Tibial artery (tissue), 4 donors: ENCODE data around the gene FERMT3.
"Not testable (repeated sequence)": the region's sequence is repeated elsewhere in the genome, so short reads cannot be mapped to it uniquely, and the experiment has no call there.

Source experiments
- DNase-seq, 2 donors: peaks; one replicate each; pipeline ENCODE4 v3.0.0-alpha.2; 2019
- H3K27ac ChIP-seq, 2 donors: fragments of 200-600 bp; sonication (generic) in 1 of 2; 1 replicate in 1 of 2; 2 replicates in 1 of 2; pipeline ENCODE4 v1.5.1; 2018 to 2019; ENCODE audit warnings: mild to moderate bottlenecking in 1 of 2
- H3K27me3 ChIP-seq, 2 donors: fragments of 200-600 bp; sonication (generic) in 1 of 2; one replicate each; pipeline versions ENCODE4 v1.5.1 to v1.6.0; 2016 to 2019
- H3K36me3 ChIP-seq, 3 donors: fragments of 200-600 bp; sonication (generic) in 2 of 3; one replicate each; pipeline ENCODE4 v1.5.1; 2016 to 2019; ENCODE audit warnings: mild to moderate bottlenecking in 2 of 3
- H3K4me1 ChIP-seq, 4 donors: fragments of 200-600 bp; sonication (generic) in 2 of 4; 1 replicate in 3 of 4; 2 replicates in 1 of 4; pipeline ENCODE4 v1.5.1; 2016 to 2019
- H3K4me3 ChIP-seq, 2 donors: fragments of 200-600 bp; sonication (generic) in 1 of 2; 1 replicate in 1 of 2; 2 replicates in 1 of 2; pipeline ENCODE4 v1.5.1; 2018 to 2019; ENCODE audit warnings: mild to moderate bottlenecking in 2 of 2
- H3K9me3 ChIP-seq, 3 donors: fragments of 200-600 bp; sonication (generic) in 1 of 3; one replicate each; pipeline ENCODE4 v1.5.1; 2016 to 2019
- intact Hi-C: fragments of 100-400 bp; cut with DNase I; formaldehyde crosslinking; loops from one replicate; pipeline ENCODE4 v1.15.0; 2023; ENCODE audit warnings: low total_unique reads
- TF ChIP-seq, protein P1 (sequence below), 2 experiments: fragments of 200-600 bp in 1 of 2; fragments of 450-650 bp in 1 of 2; IDR thresholded peaks; one replicate each; pipeline ENCODE4 v1.5.1; 2017 to 2019; ENCODE audit warnings: antibody characterized with exemption in 2 of 2, mild to moderate bottlenecking in 1 of 2, moderate library complexity in 1 of 2

The FERMT3 gene

DNA sequence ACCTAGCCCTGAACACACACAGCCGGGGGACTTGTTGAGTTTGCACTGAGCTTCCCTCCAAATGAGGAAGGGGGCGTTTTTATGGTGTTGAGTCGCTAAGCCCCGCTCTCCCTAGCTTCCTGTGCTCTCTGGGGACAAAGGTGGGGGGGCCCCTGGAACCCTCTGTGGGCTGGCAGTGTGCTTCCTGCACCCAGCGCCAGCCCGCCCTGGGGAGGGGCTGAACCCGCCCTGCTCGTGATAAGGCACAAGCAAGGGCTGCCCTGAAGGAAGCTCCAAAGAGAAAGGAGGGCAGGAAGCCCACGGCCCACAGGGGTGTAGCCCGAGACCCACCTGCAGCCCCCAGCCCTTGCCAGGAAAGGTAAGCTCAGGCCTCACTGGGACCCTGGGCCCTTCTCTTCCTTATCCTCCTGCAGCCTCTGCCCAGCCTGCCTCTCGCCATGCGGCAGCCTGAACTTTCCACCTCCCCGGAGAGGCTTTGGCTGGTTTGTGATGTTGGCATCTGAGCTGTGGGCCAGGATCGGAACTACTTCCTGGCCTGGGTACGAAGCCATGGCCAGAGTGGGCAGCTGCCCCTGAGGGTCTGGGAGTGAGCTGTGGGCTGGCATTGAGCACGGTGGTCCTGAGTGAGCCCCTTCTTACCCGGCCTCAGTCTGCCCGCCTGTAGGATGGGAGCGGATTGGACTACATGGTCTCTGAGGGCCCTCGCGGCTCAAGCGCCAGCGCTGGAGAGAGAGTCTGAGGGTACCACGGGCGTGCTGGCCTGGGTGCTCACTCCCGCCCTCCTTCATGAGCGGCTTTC lies at the start of gene FERMT3:
Gene FERMT3, plus strand, starts transcription at position 265 of the 799 bp plus-strand sequence. CDS start 644 bp downstream, outside the sequence.
- peak within 1 kb of the TSS; percentile 33 to 52 for H3K27ac ChIP-seq
- intact Hi-C loops, result loop anchor here (5.0 kb wide), 1 partner anchor 61 kb away; no protein-coding TSS in a partner anchor
- no peaks in the 10 kb centered on the region for H3K27me3 ChIP-seq
- peaks cover 0 to 8% (median 2%) of the 10 kb centered on the region in 4 donors for H3K4me1 ChIP-seq
- H3K36me3 ChIP-seq, result peaks cover 26 to 71% (median 36%) of the 10 kb centered on the region in 3 donors
- peak in 1 of 2 donors; percentile 71 for DNase-seq
- TF ChIP-seq, protein P1, sequence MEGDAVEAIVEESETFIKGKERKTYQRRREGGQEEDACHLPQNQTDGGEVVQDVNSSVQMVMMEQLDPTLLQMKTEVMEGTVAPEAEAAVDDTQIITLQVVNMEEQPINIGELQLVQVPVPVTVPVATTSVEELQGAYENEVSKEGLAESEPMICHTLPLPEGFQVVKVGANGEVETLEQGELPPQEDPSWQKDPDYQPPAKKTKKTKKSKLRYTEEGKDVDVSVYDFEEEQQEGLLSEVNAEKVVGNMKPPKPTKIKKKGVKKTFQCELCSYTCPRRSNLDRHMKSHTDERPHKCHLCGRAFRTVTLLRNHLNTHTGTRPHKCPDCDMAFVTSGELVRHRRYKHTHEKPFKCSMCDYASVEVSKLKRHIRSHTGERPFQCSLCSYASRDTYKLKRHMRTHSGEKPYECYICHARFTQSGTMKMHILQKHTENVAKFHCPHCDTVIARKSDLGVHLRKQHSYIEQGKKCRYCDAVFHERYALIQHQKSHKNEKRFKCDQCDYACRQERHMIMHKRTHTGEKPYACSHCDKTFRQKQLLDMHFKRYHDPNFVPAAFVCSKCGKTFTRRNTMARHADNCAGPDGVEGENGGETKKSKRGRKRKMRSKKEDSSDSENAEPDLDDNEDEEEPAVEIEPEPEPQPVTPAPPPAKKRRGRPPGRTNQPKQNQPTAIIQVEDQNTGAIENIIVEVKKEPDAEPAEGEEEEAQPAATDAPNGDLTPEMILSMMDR (IDR thresholded peaks at IDR 0.05), result no peak
- H3K4me3 ChIP-seq, result peak within 1 kb of the TSS; percentile 36 to 46
- H3K9me3 ChIP-seq, result no peaks in the 10 kb centered on the region

DNA sequence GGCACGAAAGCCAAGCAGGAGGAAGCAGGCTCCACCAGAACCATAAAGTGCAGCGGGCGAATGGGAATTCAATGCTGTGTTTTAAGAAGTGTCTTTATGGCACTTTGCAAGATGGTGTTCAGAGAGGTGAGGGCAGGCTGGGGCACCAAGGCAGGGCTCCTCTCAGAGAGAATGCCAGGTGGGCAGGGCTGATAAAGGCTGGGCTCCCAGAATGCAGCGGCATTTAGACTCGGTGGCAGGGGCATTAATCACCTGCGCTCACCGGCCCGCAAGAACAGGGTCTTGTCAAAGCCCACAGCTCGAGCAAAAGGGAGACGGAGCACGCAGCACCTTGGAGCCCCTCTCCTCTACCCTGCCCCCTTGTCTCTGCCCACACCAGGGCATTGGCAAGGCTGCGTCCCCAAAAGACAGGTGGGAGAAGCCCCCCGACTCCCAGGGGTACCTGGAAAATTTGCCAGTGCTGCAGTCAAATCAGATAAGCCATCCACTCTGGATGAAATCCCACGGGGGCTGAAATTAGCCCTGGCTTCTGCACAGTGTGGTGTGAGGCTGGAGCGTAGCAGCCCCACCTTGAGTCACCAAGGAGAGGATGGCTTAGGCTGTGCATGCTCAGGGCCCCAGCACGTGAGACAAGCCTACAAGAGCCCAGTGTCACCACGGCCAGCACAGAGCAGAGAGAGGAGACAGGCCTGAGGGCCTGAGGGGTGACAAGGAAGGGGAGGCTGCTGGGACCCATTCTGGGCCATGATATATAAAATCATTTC lies 48.7 kb upstream of the FERMT3 start:
- TF ChIP-seq, protein P1 (IDR thresholded peaks at IDR 0.05), result no peak
- Histone ChIP-seq H3K27me3 (no peaks in the 10 kb centered on the region), H3K4me1 (peaks cover 0 to 4% (median under 1%) of the 10 kb centered on the region in 4 donors), H3K36me3 (no peaks in the 10 kb centered on the region), H3K27ac (no peak overlapping the region), H3K4me3 (no peak overlapping the region), H3K9me3 (no peaks in the 10 kb centered on the region)
- intact Hi-C loops, result loop anchor here (10.0 kb wide), 1 partner anchor 323 kb away; the partner anchor contains the start of gene MARK2
- no peak for DNase-seq

DNA sequence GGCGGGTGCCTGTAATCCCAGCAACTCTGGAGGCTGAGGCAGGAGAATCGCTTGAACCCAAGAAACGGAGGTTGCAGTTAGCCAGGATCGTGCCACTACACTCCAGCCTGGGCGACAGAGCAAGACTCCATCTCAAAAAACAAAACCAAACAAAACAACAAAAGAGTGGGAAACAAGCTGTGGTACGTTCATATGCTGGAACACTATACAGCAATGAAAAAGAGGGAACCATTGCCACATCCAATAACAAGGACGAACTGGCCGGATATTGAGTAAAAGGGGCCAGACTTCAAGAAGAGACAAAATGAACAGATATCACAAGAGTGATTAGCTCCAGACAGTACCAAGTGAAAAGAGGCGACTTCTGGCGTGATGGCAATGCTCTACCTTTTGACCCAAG lies 45.5 kb upstream of the FERMT3 start:
- H3K4me1 ChIP-seq, result peaks cover 0 to 16% (median 12%) of the 10 kb centered on the region in 4 donors
- no peaks in the 10 kb centered on the region for H3K36me3 ChIP-seq
- intact Hi-C loops, result no loop called here
- no peaks in the 10 kb centered on the region for H3K9me3 ChIP-seq
- H3K27ac ChIP-seq, result no peak overlapping the region
- TF ChIP-seq, protein P1 (IDR thresholded peaks at IDR 0.05), result no peak
- H3K4me3 ChIP-seq, result no peak overlapping the region
- no peak for DNase-seq
- H3K27me3 ChIP-seq, result no peaks in the 10 kb centered on the region

DNA sequence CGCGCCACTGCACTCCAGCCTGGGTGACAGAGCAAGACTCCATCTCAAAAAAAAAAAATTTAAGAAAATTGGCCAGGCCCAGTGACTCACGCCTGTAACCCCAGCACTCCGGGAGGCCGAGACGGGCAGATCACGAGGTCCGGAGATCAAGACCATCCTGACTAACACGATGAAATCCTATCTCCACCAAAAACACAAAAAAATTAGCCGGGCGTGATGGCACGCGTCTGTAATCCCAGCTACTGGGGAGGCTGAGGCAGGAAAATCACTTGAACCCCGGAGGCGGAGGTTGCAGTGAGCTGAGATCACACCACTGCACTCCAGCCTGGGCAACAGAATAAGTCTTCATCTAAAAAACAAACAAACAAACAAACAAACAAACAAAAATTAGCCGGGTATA lies 43.8 kb upstream of the FERMT3 start:
- DNase-seq, H3K27ac ChIP-seq, intact Hi-C loops, H3K27me3 ChIP-seq, H3K4me3 ChIP-seq, H3K36me3 ChIP-seq, H3K9me3 ChIP-seq: not testable (repeated sequence)
- H3K4me1 ChIP-seq, result peaks cover 0 to 26% (median 16%) of the 10 kb centered on the region in 4 donors

DNA sequence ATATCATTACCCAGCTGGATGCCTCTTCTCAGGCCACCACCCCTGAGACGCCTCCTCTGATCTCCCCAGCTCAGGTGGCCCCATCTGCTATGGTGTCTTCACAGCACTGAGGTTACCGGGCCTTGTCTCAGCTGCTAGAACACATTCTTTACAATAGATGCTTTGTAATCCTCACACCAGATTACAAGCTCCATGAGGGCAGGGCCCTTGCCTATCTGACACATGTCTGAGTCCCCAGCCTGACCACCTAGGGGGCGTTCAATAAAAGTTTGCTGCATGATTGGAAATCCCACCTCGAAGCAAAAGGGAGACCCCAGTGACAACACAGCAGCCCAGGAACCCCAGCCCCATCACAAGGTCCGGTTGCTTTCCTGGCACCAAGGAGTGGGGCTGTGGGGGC lies 42.6 kb upstream of the FERMT3 start:
- Histone ChIP-seq H3K4me3 (no peak overlapping the region), H3K36me3 (no peaks in the 10 kb centered on the region), H3K27me3 (no peaks in the 10 kb centered on the region), H3K9me3 (no peaks in the 10 kb centered on the region), H3K4me1 (peaks cover 0 to 26% (median 16%) of the 10 kb centered on the region in 4 donors), H3K27ac (no peak overlapping the region)
- intact Hi-C loops, result no loop called here
- DNase-seq, result no peak
- TF ChIP-seq, protein P1 (IDR thresholded peaks at IDR 0.05), result no peak
